ENCODE results near the gene BTNL8.

GRCh38 chr5:180898621-180899246 lies at the start of gene BTNL8:
- TF ChIP-seq CTCF (IDR thresholded peaks at IDR 0.05) (no peak), POLR2AphosphoS5 (IDR thresholded peaks at IDR 0.05) (no peak)
